Measurements from ENCODE around the gene RCAN2.

The RCAN2 gene

DNA sequence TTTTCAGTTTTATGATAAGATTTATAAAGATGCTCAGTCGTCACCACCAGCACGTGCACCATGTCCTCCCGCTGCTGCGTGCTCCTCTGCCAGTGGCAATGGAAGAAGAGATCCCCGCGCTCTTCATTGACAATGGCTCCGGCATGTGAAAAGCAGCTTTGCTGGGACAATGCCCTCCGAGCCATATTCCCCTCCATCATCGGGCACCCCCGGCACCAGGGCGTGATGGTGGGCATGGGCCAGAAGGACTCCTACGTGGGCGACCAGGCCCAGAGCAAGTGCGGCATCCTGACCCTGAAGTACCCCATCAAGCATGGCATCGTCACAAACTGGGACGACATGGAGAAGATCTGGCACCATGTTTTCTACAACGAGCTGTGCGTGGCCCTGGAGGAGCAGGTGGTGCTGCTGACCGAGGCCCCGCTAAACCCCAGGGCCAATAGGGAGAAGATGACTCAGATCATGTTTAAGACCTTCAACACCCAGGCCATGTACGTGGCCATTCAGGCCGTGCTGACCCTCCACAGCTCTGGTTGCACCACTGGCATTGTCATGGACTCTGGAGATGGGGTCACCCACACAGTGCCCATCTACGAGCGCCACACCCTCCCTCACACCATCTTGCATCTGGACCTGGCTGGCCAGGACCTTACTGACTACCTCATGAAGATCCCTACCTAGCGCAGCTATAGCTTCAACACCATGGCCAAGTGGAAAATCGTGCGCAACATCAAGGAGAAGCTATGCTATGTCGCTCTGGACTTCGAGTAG, 286.2 kb downstream of the RCAN2 start:
- H3K9me3 ChIP-seq (ENCODE audit: control insufficient read depth, low read length), result peaks cover 2% of the 10 kb centered on the region
- H3K4me1 ChIP-seq (ENCODE audit: control insufficient read depth, insufficient read depth, low read length), result peaks cover 10% of the 10 kb centered on the region
- no peaks in the 10 kb centered on the region for H3K36me3 ChIP-seq (ENCODE audit: control insufficient read depth, insufficient read depth, low read length, severe bottlenecking)
- no peak for DNase-seq (ENCODE audit: low read depth)
- no peak overlapping the region for H3K4me3 ChIP-seq (ENCODE audit: low read length)
- peaks cover 4% of the 10 kb centered on the region for H3K27me3 ChIP-seq (replicated peaks; ENCODE audit: control insufficient read depth, insufficient read depth, low read length)
- no peak overlapping the region for H3K9ac ChIP-seq (ENCODE audit: low read length)

DNA sequence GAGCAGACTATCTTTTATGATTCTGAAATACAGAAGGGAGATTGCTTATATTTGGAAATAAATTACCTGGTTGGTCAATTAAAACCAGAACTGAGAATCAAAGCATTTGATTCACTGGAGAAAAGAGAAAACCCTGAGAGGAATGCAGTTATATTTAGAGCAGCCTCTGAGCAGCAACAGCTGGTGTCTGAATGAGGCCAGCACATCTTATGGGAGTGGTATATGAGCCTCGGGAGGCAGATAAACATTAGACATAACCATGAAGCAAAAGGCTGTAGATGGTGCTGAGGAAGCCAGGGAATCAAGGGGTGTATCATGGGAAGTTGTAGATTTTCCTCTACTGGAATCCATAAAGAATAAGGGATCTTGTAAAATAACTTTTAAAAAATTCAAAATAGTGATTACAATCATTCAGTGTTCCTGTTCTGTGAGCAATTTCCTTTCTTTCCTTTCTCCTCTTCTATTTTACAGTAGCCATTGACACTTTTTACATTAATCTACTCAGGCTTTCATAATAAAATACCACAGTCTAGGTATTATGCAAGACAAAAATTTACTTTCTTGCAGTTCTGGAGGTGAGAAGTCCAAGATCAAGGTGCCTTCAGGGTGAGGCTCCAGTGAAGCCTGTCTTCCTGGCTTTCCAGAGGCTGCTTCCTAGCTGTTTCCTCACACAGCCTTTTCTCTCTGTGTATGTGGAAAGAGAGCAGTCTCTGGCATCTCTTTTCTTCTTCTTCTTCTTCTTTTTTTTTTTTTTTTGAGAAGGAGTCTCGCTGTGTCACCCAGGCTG, 287.7 kb downstream of the RCAN2 start:
- peaks cover 4% of the 10 kb centered on the region for H3K27me3 ChIP-seq (replicated peaks; ENCODE audit: control insufficient read depth, insufficient read depth, low read length)
- H3K36me3 ChIP-seq (ENCODE audit: control insufficient read depth, insufficient read depth, low read length, severe bottlenecking), result no peaks in the 10 kb centered on the region
- peak; percentile 31 for DNase-seq (ENCODE audit: low read depth)
- H3K4me3 ChIP-seq (ENCODE audit: low read length), result no peak overlapping the region
- H3K9ac ChIP-seq (ENCODE audit: low read length), result no peak overlapping the region
- H3K4me1 ChIP-seq (ENCODE audit: control insufficient read depth, insufficient read depth, low read length), result peaks cover 21% of the 10 kb centered on the region
- H3K9me3 ChIP-seq (ENCODE audit: control insufficient read depth, low read length), result peaks cover 2% of the 10 kb centered on the region

DNA sequence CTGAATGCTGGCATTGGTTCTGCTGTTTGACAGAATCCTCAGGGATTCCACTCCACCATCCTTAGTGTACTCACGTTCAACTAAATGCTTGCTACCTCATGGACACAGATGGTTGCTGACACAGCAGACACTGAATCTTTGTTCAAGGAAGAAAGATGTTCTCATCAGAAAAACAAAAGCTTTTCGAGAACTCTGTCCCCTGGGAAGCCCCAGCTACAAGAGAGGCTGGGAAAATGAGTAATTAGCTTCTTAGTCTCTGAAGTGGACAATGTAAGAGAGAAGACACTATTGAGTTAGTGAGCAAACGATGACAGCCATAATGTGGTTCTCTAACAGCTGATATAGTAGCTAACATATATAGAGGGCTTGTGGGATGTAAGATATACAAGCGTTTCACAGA, 289.5 kb downstream of the RCAN2 start:
- Histone ChIP-seq H3K4me1 (ENCODE audit: control insufficient read depth, insufficient read depth, low read length) (peaks cover 14% of the 10 kb centered on the region), H3K27me3 (replicated peaks; ENCODE audit: control insufficient read depth, insufficient read depth, low read length) (peaks cover 4% of the 10 kb centered on the region), H3K36me3 (ENCODE audit: control insufficient read depth, insufficient read depth, low read length, severe bottlenecking) (no peaks in the 10 kb centered on the region), H3K9me3 (ENCODE audit: control insufficient read depth, low read length) (peaks cover 2% of the 10 kb centered on the region), H3K4me3 (ENCODE audit: low read length) (no peak overlapping the region), H3K9ac (ENCODE audit: low read length) (no peak overlapping the region)
- DNase-seq (ENCODE audit: low read depth), result no peak

GRCh38 chr6:46199387-46199786, 291.9 kb downstream of the RCAN2 start:
- Histone ChIP-seq H3K9ac (ENCODE audit: low read length) (no peak overlapping the region), H3K4me3 (ENCODE audit: low read length) (no peak overlapping the region), H3K4me1 (ENCODE audit: control insufficient read depth, insufficient read depth, low read length) (peaks cover 14% of the 10 kb centered on the region), H3K36me3 (ENCODE audit: control insufficient read depth, insufficient read depth, low read length, severe bottlenecking) (no peaks in the 10 kb centered on the region), H3K9me3 (ENCODE audit: control insufficient read depth, low read length) (peaks cover 2% of the 10 kb centered on the region), H3K27me3 (replicated peaks; ENCODE audit: control insufficient read depth, insufficient read depth, low read length) (no peaks in the 10 kb centered on the region)
- DNase-seq (ENCODE audit: low read depth), result no peak

DNA sequence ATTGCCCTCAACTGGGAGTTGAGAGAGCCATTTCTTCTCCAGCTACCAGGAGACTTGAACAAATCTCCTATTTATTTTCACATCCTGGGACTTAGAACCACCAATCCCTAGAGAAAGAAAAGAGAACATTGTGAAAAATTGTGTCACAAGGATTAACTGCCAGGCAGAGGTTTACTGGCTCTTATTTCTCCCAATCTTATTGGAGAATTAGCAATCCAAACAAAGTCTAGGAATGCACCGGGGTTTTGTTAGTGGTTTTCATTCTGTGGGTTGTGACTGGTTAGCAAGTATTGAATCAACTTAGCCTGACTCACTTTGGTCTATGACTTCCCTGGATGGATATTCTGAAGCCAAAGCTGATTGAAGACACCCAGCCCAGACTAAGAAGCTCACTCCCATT, 299.3 kb downstream of the RCAN2 start:
- H3K36me3 ChIP-seq (ENCODE audit: control insufficient read depth, insufficient read depth, low read length, severe bottlenecking), result no peaks in the 10 kb centered on the region
- DNase-seq (ENCODE audit: low read depth), result peak; percentile 58
- no peaks in the 10 kb centered on the region for H3K9me3 ChIP-seq (ENCODE audit: control insufficient read depth, low read length)
- no peak overlapping the region for H3K4me3 ChIP-seq (ENCODE audit: low read length)
- no peak overlapping the region for H3K9ac ChIP-seq (ENCODE audit: low read length)
- no peaks in the 10 kb centered on the region for H3K27me3 ChIP-seq (replicated peaks; ENCODE audit: control insufficient read depth, insufficient read depth, low read length)
- H3K4me1 ChIP-seq (ENCODE audit: control insufficient read depth, insufficient read depth, low read length), result peaks cover 23% of the 10 kb centered on the region

DNA sequence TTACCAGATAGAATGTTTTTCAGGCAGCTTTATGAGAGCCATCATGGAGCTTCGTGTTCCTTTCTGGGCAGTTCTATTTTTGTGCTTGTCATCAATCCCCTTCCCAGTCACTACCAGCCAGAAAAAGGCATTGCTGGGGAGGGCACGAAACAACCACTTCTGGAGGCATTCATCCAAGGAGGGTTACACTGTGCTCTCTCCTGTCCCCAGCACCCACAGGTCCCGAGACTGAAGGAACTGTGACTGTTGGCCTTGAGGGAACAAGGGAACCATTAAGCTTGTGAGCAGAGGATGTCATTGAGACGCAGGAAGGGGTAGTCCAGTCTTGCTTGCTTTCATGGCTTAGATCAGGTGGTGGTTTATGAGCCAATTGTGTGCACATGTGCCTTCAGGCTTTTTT, 300.4 kb downstream of the RCAN2 start:
- Histone ChIP-seq H3K36me3 (ENCODE audit: control insufficient read depth, insufficient read depth, low read length, severe bottlenecking) (no peaks in the 10 kb centered on the region), H3K4me1 (ENCODE audit: control insufficient read depth, insufficient read depth, low read length) (peaks cover 33% of the 10 kb centered on the region), H3K4me3 (ENCODE audit: low read length) (no peak overlapping the region), H3K27me3 (replicated peaks; ENCODE audit: control insufficient read depth, insufficient read depth, low read length) (no peaks in the 10 kb centered on the region), H3K9ac (ENCODE audit: low read length) (no peak overlapping the region), H3K9me3 (ENCODE audit: control insufficient read depth, low read length) (no peaks in the 10 kb centered on the region)
- no peak for DNase-seq (ENCODE audit: low read depth)

- H3K27me3 ChIP-seq (replicated peaks; ENCODE audit: control insufficient read depth, insufficient read depth, low read length), result no peaks in the 10 kb centered on the region
- no peaks in the 10 kb centered on the region for H3K36me3 ChIP-seq (ENCODE audit: control insufficient read depth, insufficient read depth, low read length, severe bottlenecking)
- DNase-seq (ENCODE audit: low read depth), result no peak
- H3K4me3 ChIP-seq (ENCODE audit: low read length), result no peak overlapping the region
- H3K4me1 ChIP-seq (ENCODE audit: control insufficient read depth, insufficient read depth, low read length), result peaks cover 44% of the 10 kb centered on the region
- no peak overlapping the region for H3K9ac ChIP-seq (ENCODE audit: low read length)
- H3K9me3 ChIP-seq (ENCODE audit: control insufficient read depth, low read length), result no peaks in the 10 kb centered on the region
Measured at GRCh38 chr6:46189726-46190125, 301.5 kb downstream of the RCAN2 start.

GRCh38 chr6:46186583-46186982, 304.7 kb downstream of the RCAN2 start:
- no peak overlapping the region for H3K9ac ChIP-seq (ENCODE audit: low read length)
- H3K9me3 ChIP-seq (ENCODE audit: control insufficient read depth, low read length), result no peaks in the 10 kb centered on the region
- H3K36me3 ChIP-seq (ENCODE audit: control insufficient read depth, insufficient read depth, low read length, severe bottlenecking), result no peaks in the 10 kb centered on the region
- H3K4me1 ChIP-seq (ENCODE audit: control insufficient read depth, insufficient read depth, low read length), result peaks cover 46% of the 10 kb centered on the region
- no peaks in the 10 kb centered on the region for H3K27me3 ChIP-seq (replicated peaks; ENCODE audit: control insufficient read depth, insufficient read depth, low read length)
- H3K4me3 ChIP-seq (ENCODE audit: low read length), result no peak overlapping the region
- no peak for DNase-seq (ENCODE audit: low read depth)

DNA sequence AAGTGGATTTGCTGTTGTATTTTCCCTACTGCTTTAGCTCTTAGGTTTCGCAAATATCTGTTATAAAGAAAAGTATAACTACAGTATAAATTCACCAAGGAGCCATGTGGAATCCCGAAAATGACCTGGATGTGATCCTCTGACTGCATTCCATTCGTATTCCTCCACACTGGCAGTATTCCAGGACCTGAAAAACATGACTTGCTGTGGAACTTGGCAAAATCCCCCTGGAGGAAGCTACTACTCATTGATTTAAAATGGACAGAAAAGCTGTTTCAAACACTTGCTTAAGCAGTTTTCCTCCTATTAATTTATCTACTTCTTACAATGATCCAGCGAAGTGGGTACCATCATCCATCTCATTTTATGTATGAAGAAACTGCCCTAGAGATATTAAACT, 307.1 kb downstream of the RCAN2 start:
- H3K4me1 ChIP-seq (ENCODE audit: control insufficient read depth, insufficient read depth, low read length), result peaks cover 37% of the 10 kb centered on the region
- peak; percentile 75 for DNase-seq (ENCODE audit: low read depth)

GRCh38 chr6:46175976-46176375, 315.3 kb downstream of the RCAN2 start:
- no peak overlapping the region for H3K9ac ChIP-seq (ENCODE audit: low read length)
- no peak for DNase-seq (ENCODE audit: low read depth)
- no peaks in the 10 kb centered on the region for H3K4me1 ChIP-seq (ENCODE audit: control insufficient read depth, insufficient read depth, low read length)
- H3K27me3 ChIP-seq (replicated peaks; ENCODE audit: control insufficient read depth, insufficient read depth, low read length), result no peaks in the 10 kb centered on the region
- H3K9me3 ChIP-seq (ENCODE audit: control insufficient read depth, low read length), result no peaks in the 10 kb centered on the region
- no peaks in the 10 kb centered on the region for H3K36me3 ChIP-seq (ENCODE audit: control insufficient read depth, insufficient read depth, low read length, severe bottlenecking)
- no peak overlapping the region for H3K4me3 ChIP-seq (ENCODE audit: low read length)

More for the DNA sequence above, 307.1 kb downstream of the RCAN2 start:
- Histone ChIP-seq H3K36me3 (ENCODE audit: control insufficient read depth, insufficient read depth, low read length, severe bottlenecking) (no peaks in the 10 kb centered on the region), H3K9ac (ENCODE audit: low read length) (peak overlapping the region; percentile 50), H3K4me3 (ENCODE audit: low read length) (peak overlapping the region; percentile 63), H3K27me3 (replicated peaks; ENCODE audit: control insufficient read depth, insufficient read depth, low read length) (no peaks in the 10 kb centered on the region), H3K9me3 (ENCODE audit: control insufficient read depth, low read length) (no peaks in the 10 kb centered on the region)

DNA sequence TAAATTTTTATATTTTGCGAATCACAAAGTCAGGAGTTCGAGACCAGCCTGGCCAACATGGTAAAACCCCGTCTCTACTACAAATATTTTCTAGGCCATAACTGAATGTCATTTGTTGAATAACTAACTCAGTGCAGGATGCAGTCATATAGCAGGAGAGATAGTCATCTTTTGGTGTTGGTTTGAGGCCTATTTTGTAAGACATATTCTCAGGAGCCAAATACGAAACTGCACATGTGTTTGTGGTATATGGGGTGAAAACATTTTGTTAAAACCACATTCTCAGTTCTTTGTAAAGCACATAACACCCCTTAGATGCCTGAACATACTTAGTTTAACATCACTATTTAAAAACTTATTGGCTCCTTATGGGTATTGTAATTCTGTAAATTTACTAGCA, 315.8 kb downstream of the RCAN2 start:
- Histone ChIP-seq H3K36me3 (ENCODE audit: control insufficient read depth, insufficient read depth, low read length, severe bottlenecking) (no peaks in the 10 kb centered on the region), H3K9ac (ENCODE audit: low read length) (no peak overlapping the region), H3K4me3 (ENCODE audit: low read length) (no peak overlapping the region), H3K4me1 (ENCODE audit: control insufficient read depth, insufficient read depth, low read length) (no peaks in the 10 kb centered on the region), H3K9me3 (ENCODE audit: control insufficient read depth, low read length) (no peaks in the 10 kb centered on the region), H3K27me3 (replicated peaks; ENCODE audit: control insufficient read depth, insufficient read depth, low read length) (no peaks in the 10 kb centered on the region)
- DNase-seq (ENCODE audit: low read depth), result no peak

Measured in adipocyte (in vitro differentiated cells).